GM19099 (cell line): Measurements from ENCODE around the gene MKKS.

Source experiments
- POLR2A ChIP-seq: IDR thresholded peaks from 3 replicates; pipeline ENCODE4 v1.6.1; 2011; ENCODE audit warnings: low read depth; ENCODE audit not compliant: insufficient read length; ENCODE audit errors: extremely low read depth

MKKS gene

GRCh38 chr20:10367943-10368701, 65.9 kb downstream of the MKKS start:
- TF ChIP-seq POLR2A = no peak

DNA sequence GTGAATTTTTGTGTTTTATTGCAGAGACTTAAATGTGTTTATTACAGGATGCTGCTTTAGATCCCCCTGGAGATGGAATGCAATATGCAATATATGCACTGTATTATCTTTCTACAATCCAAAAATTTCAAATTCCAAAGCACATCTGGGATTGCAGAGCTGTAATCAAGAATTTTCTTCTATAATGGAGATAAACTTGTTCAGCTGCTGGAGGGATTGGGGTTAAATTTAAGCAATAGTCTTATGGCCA, 66.4 kb downstream of the MKKS start:
- no peak for TF ChIP-seq POLR2A

DNA sequence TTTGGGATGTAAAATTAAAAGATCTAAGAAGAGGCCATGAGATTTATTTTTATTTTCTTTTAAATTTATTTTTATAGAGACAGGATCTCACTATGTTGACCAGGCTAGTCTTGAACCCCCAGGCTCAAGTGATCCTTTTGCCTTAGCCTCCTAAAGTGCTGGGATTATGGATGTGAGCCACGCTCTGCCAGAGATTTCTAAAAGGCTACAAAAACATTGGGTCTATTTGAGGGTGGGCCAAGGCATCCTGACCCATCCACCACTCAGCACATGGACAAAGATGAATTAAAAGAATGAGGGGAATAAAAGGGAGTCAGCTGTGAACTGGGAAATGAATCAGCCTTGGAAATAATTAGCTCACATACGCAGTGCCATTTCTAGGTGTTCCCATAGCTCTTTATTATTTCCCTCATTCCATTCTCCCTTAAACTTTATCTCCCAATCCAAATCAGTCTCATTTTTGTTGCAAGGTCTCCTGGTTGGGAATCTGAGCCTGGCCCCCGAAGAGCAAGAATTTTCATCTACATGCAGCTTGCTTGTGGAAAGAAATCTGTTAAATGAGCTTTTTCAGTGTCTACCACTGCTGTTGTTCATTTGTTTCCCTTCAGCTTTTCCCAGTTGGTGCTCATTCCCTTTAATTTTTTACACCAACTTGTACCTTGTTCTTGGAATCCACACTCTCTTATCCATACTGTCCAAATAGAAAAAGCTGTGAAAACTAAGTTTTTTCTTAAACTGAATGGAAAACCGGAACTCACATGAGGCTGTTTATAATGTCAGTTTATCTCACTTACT, 66.9 kb downstream of the MKKS start:
- TF ChIP-seq POLR2A = no peak

DNA sequence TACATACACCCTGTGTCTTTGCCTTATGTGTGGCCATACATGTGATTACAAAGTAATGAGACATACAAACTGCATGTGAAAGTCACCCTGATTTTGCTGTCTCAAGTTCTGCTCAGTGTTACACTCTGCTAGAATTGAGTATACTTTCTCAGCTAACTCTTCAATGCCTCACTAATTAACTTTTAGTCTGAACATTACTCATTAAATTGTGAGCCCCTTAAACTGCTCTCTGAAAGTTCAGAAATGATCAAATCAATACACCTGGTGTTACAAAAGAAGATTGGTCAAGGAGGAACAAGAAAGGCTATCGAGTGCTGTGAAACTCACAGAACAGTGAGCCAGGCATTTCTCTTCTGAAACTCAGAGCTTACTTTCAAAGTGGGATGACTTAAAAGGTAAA, 71.3 kb downstream of the MKKS start:
- no peak for TF ChIP-seq POLR2A

DNA sequence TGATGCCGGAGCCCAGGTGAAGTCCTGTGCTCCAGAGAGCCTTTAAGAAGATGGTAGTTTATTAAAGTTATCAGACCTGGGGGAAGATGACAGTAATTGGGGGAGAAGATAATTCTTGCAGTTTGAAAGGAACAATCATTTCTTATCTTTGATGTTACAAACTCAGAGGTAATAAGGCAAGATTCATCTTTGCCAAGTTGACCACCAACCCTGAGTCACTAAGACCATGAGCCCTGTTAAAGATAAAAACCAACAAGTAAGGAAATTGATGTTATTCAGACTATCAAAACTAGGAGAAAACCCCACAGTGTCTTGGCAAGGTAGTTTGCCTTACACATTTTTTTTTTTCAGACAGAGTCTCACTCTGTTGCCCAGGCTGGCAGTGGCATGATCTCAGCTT, 73.1 kb downstream of the MKKS start:
- no peak for TF ChIP-seq POLR2A

- no peak for TF ChIP-seq POLR2A
Measured at GRCh38 chr20:10359621-10360040, 74.4 kb downstream of the MKKS start.

DNA sequence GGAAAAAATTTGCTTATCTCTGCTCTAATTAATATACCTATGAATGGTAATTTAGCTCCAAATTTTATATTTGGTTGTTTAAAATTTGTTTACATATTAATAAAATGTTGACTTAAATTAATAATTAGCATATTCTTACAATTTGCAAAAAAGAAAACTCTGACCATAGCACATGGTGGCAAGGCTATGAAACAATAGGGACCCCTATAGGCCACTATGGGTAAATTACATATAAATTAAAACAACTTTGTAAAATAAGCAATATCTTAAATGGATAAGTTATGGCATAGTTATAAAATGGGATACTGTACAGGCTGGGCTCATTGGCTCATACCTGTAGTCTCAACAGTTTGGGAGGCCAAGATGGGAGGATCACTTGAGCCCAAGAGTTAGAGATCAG, 76.0 kb downstream of the MKKS start:
- no peak for TF ChIP-seq POLR2A

DNA sequence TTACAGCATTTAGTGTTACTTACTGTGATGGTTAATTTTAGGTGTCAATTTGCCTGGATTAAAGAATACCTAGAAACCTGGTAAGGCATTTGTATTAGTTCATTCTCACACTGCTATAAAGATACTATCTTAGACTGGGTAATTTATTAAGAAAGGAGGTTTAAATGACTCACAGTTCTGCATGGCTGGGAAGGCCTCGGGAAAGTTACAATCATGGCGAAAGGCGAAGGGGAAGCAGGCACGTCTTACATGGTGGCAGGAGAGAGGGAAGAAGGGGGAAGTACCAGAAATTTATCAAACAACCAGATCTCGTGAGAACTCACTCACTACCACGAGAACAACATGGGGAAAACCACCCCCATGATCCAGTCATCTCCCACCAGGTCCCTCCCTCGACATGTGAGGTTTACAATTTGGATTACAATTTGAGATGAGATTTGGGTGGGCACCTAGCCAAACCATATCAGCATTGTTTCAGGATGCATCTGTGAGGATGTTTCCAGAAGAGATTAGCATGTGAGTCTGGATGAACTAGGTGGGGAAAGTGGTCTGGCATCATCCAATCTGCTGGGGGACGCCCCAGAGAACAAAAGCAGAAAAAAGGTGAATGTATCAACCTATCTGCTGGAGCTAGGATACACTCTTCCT, 76.8 kb downstream of the MKKS start:
- no peak for TF ChIP-seq POLR2A

DNA sequence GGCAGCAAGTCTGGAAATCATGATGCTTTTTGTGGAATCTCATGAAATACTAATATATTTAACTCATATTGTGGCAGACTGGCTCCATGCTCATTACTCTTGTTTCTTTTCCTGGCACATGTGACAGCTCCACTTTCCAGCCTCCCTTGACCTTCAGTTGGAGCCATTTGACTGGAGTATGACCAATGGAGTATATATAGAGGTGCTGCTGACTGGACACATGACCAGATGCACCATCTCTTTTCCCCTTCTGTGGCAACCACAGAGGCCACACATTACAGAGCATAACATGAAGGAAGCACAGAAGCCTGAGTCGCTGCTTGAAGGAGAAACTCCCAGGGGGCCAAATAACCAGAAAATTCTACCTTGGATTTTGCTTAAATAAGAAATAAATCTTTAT, 77.4 kb downstream of the MKKS start:
- no peak for TF ChIP-seq POLR2A

- no peak for TF ChIP-seq POLR2A
Measured at GRCh38 chr20:10352934-10353824, 80.8 kb downstream of the MKKS start.
